Medulla oblongata (tissue), 1 donor: ENCODE data around the gene CSKMT.
"Not testable (repeated sequence)": the region's sequence is repeated elsewhere in the genome, so short reads cannot be mapped to it uniquely, and the experiment has no call there.

Source experiments
- DNase-seq: peaks from one replicate; pipeline ENCODE4 v3.0.0-alpha.2; 2015; ENCODE audit errors: extremely low spot score

The CSKMT gene

DNA sequence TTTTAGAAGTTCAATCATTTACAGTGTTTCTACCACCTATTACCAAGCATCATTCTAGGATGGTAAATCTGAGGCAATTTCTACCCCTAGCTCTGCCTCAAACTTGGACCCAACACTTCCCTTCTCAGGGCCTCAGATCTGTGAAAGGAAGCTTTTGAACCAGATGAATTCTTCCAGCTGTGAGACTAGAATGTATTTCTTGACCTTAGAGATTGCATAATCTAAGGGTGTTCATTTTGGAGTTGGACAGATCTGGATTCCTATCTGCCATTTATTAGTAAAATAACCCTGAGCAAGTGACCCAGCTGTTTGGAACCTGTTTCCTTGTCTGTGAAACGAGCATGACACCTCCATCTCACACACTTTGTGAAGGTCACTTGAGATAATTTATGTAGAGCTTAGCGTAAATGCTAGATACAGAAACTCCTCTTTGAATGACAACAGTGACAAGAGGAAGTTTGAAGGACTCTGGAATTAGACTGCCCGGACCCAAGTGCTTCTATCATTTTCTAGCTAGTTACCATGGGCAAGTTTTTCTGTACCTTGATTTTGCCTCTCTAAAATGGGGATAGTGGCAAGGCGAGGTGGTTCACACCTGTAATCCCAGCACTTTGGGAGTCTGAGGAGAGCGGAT is 8.2 kb upstream of the CSKMT start:
- no peak for DNase-seq

DNA sequence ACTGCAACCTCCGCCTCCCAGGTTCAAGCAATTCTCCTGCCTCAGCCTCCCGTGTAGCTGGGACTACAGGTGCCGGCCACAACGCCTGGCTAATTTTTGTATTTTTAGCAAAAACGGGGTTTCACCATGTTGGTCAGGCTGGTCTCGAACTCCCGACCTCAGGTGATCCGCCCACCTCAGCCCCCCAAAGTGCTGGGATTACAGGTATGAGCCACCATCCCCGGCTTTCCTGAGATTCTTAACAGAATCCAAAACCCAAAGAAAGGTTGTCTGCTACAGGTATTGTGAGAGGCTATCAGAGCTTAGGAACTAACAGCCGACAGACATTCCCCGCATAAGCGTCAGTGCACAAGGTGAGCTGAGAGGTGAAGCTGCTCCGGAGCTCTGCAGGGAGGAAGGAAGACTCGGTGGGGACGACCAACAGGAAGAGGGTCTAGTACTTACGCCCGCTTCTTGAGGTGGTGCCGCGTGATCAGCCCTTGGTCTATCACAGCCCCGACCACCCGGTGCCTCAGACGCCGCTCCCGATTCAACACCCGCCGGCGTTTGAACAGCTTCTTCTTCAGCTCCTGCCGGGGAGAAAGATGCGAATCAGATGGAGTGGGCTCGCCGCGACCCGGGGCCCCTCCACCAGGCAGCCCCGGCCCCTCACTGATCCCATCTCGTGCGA is 572 bp upstream of the CSKMT start:
- DNase-seq = no peak

DNA sequence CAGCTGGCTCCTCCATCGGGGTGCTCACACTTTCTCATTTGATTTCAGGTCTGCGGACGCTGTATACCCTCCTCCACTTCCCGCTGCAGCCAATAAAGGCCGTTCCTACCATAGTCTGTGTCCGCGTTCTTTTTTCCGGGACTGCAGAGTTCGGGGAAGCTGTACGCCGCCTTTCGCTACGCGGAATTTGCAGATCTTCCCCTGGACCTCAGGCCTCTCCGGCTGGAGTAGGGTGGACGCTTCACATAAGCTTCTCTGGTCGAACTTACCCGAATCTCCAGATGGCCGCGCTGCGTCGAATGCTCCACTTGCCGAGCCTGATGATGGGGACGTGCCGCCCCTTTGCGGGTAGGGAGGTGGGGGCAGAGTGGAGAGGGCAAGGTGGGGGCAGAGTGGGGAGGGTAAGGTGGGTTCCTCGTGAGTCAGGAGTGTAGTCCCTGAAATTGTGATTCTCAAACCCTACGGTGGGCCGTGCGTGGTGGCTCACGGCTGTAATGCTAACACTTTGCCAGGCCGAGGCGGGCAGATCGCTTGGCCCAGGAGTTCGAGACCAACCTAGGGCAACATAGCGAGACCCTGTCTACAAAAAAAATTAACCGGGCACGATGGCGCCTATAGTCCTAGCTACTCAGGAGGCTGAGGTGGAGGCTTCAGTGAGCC is 617 bp downstream of the CSKMT start:
- peak; percentile 39 for DNase-seq

DNA sequence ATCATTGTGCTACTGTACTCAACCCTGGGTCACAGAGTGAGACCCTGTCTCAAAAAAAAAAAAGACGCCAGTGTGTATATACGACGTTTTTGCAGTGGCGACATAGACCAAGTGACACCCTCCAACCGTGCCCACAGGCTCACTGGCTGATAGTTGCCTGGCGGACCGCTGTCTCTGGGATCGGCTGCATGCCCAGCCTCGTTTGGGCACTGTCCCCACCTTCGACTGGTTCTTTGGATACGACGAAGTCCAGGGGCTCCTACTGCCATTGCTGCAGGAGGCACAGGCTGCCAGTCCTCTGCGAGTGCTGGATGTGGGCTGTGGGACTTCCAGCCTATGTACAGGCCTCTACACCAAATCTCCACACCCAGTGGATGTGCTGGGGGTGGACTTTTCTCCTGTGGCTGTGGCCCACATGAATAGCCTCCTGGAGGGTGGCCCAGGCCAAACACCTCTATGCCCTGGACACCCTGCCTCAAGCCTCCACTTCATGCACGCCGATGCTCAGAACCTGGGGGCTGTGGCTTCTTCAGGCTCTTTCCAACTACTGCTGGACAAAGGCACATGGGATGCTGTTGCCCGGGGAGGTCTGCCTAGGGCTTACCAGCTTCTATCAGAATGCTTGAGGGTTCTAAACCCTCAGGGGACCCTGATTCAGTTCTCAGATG is 1.3 kb downstream of the CSKMT start:
- DNase-seq = no peak

DNA sequence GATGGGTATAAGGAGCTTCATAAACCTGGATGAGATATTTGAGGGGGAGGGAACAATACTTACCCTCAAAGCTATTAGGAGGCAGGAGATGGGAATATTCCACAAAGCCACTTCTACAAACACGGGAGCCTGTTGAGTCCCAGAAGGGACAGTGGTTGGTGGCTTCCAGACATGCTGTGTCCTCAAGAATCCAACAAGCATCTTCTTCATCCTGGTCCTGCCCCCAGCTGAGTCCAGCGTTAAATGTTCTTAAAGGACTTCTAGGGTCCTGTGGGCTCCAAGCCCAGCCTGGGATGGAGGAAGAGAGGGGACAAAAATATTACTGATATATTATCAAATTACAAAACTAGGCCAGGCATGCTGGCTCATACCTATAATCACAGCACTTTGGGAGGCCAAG is 2.3 kb downstream of the CSKMT start:
- DNase-seq = no peak

DNA sequence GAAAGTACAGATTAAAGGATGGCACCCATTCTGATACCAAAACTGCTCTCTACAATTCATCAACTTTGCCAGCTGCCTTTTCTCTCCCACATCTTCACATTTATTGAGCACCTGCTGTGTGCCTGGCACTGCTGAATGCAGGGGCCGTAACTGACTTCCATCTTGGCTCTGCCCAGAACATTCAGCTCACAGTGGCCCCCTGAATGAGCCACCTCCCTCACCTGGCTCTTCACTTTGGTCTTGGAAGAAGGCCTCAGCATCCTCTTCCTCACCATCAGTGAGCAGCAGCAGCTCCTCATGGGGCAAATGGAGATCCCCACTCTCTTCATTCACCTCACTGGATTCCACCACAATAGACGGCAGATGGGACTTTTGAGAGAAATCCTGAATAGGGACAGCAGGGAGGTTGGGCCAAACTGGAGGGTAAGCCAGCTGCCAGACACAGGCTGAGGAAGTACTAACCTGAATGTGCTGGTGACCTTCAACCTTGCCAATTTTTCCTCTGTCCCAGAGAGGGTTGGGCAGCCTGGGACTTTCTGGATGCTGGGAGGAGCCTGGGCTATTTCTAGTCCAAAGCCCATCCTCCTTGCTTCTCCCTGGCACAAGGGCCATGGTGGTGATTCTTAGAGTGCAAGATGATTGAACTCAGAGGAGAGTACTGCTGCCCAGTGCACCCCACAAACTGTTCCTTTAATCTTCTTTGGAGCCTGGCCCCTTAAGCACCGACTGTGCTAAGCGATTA is 4.5 kb downstream of the CSKMT start:
- no peak for DNase-seq

DNA sequence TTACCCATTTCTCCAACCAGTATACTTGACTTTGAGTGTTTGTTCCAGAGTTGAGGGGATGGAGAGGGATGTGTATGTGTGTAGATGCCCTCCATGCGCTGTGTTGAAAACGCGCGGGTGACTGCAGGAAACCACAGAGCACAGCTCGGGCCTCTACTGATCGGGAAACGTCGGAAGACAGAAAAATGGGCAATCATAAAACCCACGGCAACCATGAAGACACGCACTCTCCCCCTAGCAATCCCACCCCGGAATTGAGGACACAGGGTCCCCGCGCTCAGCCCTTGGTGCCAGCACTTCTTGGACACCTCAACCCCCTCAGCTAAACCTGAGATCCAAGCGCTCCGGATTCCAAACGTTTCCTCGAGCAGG is 6.1 kb downstream of the CSKMT start:
- no peak for DNase-seq

DNA sequence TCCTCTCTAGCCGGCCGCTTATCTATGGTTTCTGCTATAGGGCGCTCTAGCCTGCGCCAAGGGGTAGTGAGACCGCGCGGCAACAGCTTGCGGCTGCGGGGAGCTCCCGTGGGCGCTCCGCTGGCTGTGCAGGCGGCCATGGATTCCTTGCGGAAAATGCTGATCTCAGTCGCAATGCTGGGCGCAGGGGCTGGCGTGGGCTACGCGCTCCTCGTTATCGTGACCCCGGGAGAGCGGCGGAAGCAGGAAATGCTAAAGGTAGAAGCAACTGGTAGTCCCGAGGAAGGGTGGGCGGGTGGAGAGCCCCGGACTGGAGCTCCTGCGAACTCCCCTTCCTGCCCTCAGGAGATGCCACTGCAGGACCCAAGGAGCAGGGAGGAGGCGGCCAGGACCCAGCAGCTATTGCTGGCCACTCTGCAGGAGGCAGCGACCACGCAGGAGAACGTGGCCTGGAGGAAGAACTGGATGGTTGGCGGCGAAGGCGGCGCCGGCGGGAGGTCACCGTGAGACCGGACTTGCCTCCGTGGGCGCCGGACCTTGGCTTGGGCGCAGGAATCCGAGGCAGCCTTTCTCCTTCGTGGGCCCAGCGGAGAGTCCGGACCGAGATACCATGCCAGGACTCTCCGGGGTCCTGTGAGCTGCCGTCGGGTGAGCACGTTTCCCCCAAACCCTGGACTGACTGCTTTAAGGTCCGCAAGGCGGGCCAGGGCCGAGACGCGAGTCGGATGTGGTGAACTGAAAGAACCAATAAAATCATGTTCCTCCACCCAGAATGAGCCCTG is 6.7 kb downstream of the CSKMT start, which contains the start of the genes LBHD1 and UQCC3:
Gene LBHD1 (minus strand): TSS at position 660 of the 782 bp plus-strand sequence. CDS start 2,236 bp downstream, outside the sequence.
Gene UQCC3 (plus strand): TSS at position 66 of the 782 bp plus-strand sequence. CDS start 73 bp downstream, at position 139.
- peak; percentile 87 for DNase-seq

DNA sequence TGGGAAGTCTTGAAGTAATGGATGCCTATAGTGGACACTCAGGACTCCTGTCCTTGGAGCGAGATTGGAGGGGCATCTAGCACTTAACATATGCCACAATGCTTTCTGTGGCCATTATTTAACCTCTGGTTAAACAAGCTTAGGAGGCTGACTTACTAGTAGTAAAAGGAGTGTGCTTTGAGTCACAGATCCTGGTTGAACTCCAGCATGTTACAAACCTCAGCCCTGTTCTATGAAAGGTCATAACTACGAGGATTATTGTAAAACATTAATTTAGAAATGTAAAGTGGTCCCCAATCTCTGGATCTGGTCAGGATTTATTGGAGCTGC is 8.0 kb downstream of the CSKMT start:
- DNase-seq = no peak

DNA sequence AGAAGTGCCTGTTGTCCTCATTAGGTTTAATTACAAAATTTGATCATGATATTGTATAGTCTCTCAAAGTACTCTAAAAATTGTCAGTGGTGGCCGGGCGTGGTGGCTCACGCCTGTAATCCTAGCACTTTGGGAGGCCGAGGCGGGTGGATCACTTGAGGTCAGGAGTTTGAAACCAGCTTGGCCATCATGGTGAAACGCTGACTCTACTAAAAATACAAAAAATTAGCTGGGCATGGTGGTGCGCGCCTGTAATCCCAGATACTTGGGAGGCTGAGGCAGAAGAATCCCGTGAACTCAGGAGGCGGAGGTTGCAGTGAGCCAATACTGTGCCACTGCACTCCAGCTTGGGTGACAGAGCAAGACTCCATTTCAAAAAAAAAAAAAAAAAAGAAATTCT is 10.3 kb downstream of the CSKMT start:
- DNase-seq = not testable (repeated sequence)

DNA sequence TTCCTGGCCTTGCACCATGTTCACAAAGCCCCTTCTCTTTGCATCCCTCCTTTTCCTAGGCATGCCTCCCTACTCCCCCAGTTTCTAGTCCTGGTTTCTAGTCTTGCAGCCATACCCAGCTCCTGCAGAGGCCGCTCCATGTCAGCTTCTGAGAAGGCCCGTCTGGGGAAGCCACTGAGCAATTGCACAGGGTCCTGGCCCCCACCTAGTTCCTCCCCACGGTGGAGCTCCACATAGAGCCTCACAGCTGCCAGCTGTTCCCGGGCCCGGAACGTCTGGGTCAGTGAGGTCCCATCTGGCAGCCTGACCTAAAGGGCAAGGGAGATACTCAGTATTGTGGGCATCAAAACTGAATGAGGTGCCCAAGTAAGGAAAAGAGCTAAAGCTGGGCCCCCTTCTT is 11.6 kb downstream of the CSKMT start:
- no peak for DNase-seq

DNA sequence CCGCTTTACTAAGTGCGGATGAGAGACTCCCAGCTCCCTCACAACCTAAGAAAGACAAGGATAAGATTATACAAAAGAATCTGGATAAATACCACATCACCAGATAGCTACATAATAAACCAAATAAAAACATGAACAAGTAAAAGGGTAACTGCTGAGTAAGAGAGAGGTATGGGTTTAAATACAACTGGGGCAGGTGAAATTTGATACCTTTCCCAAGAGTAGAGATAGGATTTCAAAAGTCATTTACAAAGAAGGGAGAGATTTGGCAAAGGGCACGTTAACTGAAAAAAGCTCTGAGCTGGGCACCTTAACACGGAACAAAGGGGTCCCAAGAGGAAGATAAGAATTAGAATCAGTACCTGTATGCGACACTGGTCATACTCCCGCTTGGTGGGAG is 12.0 kb downstream of the CSKMT start:
- DNase-seq = no peak

DNA sequence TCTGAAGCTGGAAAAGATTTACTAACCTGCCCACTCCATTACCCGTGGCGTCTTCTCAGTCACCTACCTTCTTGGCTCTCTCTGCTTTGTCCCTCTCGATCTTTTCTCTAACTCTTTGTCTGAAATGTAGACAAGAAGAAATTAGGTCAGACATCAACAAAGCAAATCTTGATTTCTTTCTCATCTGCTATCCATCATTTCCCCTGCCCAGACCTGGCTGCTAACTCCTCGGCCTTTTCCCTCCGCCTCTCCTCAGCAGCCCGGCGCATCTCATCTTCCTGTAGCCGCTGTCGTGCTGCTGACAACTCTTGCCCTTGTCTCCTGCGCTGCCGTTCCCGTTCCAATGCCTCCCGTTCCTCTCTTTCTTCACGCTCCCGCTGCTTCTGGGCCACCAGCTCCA is 12.6 kb downstream of the CSKMT start:
- DNase-seq = no peak

DNA sequence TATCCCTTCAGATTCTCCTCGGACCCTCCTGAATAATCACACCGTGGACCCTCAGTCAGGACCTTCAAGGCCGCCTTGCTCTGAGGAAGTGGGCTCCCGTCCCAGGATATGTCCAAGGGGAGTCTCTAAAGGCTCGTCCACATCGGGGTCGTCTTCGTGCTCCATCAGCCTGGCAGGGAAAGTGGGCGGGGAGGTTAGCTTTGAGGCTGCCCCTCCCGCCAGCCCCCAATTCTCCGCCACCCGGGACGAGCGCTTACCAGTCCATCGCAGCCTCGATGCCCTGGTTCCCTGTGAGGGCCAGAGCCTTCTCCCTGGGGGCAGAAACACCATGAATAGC is 13.3 kb downstream of the CSKMT start:
- DNase-seq = no peak

DNA sequence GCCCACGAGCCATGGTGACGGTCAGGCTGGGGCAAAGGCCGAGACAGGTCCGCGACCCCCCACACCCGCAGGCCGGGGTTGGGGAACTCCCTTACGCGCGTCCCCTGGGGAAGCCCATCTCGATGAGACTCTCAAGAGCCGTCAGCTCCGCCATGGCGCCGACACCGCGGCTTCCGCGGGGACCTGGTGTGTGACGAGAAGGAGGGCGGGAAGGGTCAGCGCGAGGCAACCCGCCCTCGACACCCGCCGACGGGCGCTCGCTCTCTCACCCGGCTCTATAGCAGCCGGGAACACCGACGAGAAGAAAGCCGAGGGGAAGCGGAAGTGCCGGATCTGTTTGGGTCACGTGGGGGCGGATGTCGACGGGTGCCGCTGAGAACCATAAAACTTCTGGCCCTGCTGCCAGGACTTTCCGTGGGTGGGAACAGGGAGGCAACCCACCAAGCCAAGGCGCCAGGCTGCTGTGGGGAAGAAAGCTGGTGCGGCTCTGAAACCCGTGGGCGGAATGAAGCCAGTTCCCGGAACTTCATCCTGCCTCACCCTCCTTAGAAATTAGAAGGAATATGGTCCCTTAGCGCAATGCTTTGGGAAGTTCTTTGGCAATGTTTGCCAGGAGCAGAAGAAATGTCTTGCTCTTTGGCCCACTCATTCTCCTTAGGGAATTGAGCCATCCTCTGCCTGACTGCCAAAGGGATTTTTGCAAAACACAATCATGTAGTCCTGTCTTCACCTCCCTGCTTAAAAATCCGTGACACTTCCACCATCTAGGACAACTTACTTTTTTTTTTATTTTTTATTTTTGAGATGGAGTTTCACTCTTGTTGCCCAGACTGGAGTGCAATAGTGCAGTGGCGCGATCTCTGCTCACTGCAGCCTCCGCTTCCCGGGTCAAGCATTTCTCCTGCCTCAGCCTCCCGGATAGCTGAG is 13.9 kb downstream of the CSKMT start, which contains the start of gene UBXN1:
Gene UBXN1 (minus strand): TSS at position 304 of the 927 bp plus-strand sequence. CDS start 150 bp downstream, at position 154.
- DNase-seq = peak; percentile 88

DNA sequence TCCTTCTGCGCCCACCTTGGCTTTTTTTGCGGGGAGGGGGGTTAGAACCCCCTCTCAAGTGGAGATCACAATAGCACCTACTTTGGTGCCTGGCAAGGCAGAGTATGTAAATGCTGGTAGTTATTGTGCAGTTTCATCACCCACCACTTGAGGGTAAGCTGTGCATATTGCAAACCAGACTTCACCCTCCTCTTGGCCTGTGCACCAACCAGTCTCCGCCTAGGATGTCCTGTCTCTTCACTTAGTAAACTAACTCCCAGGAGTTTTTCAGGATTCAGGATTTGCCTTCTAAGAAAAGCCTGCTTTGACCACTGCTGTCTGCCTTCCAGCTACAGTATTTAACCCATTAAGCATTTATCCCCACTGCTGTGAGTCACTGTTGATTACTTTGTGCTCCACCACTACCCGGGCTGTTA is 15.7 kb downstream of the CSKMT start:
- no peak for DNase-seq

DNA sequence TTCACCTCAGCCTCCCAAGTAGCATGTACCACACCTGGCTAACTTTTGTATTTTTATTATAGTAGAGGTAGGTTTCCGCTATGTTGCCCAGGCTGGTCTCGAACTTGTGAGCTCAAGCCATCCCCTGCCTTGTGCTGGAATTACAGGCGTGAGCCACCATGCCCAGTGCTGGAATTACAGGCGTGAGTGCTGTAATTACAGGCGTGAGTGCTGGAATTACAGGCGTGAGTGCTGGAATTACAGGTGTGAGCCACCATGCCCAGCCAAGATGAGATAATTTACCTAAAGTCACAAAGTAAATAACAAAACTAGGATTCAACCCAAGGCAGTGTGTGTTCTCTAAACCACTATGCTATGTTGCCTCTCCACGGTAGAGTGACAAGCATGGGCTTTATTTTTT is 17.4 kb downstream of the CSKMT start:
- DNase-seq = no peak

DNA sequence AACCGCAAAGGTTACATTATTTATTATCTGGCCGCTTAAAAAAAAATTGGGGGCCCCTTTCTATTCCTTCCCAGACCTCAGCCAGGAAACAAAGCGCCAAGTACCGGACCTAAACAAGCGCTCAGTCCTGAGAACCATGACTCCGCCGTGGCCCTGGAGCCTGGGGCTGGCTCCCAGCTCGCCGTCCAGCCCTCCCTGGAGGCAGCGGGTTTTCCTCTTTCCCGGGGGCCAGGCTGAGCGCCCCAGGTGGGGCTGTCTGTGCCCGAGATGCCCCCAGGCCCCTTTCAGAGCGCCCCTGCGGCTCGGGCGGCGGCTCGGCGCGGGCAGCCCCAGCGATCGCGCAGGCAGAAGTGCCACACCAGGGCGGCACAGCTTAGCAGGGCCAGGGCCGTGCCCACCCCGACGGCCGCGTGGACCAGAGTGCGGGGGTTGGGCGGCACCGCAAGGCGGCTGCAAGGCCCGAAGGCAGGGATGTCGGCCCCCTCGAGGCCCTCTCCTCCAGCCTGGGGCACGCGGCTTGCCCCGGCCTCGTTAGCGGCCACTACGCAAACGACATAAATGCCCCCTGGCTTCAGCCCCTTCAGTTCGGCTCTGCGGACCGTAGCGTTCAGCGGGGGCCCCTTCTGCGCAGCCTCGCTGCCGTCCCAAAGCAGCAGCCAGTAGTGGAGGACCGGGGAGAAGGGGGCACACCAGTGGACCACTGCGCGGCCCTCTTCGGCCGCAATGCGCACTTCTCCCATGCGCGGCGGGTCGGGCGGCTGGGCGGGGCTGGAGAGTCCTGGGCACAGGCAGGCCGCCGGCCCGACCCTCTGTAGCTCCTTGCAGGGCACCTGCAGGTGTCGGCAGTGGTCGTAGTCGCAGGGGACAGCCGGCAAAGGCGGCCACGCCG is 22.6 kb downstream of the CSKMT start:
- no peak for DNase-seq

DNA sequence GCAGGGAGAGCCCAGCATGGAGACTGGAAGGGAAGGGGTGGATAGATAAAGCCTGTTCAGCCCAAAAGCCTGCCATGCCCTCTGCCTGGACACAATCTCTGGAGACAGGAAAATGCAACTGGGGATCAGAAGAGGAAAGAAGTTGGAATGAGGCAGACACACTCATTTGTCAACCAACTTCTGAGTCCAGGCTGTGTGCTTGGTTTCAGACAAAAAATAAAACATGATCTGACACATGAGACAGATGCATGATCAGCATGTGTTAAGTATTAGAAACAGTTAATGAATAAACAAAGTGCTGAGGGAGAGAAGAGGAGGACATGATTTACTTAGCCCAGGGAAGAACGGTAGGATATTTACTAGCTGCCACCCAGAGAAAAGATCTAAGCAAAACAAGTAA is 23.4 kb downstream of the CSKMT start:
- no peak for DNase-seq
